Mesendoderm (in vitro differentiated cells): ENCODE data around the gene FRY.

Source experiments
- DNase-seq: peaks from one replicate; pipeline ENCODE4 v3.0.0; 2013
- H2AK5ac ChIP-seq: 2 replicates; pipeline ENCODE4 v1.6.1; 2013; ENCODE audit warnings: low read length, inconsistent platforms
- H2BK120ac ChIP-seq: 2 replicates; pipeline ENCODE4 v1.6.1; 2013; ENCODE audit warnings: low read depth, mild to moderate bottlenecking, low read length, moderate library complexity, mixed read lengths
- H2BK15ac ChIP-seq: replicated peaks from 2 replicates; pipeline ENCODE4 v1.6.1; 2013; ENCODE audit warnings: low read depth, mild to moderate bottlenecking, moderate library complexity
- H2BK5ac ChIP-seq: 2 replicates; pipeline ENCODE4 v1.6.1; 2013; ENCODE audit warnings: low read length, inconsistent platforms
- H3K18ac ChIP-seq: 2 replicates; pipeline ENCODE4 v1.6.1; 2013; ENCODE audit warnings: mild to moderate bottlenecking, low read length, mixed read lengths
- H3K23ac ChIP-seq: one replicate; pipeline ENCODE4 v1.6.1; 2013; ENCODE audit warnings: low read length
- H3K27ac ChIP-seq: 2 replicates; pipeline ENCODE4 v1.5.1; 2013; ENCODE audit warnings: low read depth, mild to moderate bottlenecking, inconsistent platforms, low read length, moderate library complexity
- H3K27me3 ChIP-seq: 2 replicates; pipeline ENCODE4 v1.6.1; 2013; ENCODE audit warnings: low read length, control low read depth, mild to moderate bottlenecking, inconsistent platforms; ENCODE audit not compliant: insufficient read depth, poor library complexity
- H3K36me3 ChIP-seq: 2 replicates; pipeline ENCODE4 v1.6.1; 2013; ENCODE audit warnings: low read length, inconsistent platforms; ENCODE audit not compliant: control insufficient read depth, insufficient read depth
- H3K4ac ChIP-seq: one replicate; pipeline ENCODE4 v1.6.1; 2013; ENCODE audit warnings: low read depth, mild to moderate bottlenecking, low read length, moderate library complexity
- H3K4me1 ChIP-seq: 2 replicates; pipeline ENCODE4 v1.6.1; 2013; ENCODE audit warnings: low read depth, low read length, inconsistent platforms; ENCODE audit not compliant: control insufficient read depth
- H3K4me2 ChIP-seq: 2 replicates; pipeline ENCODE4 v1.6.1; 2013; ENCODE audit warnings: low read length
- H3K4me3 ChIP-seq: 2 replicates; pipeline ENCODE4 v1.5.1; 2013; ENCODE audit warnings: mild to moderate bottlenecking, low read length
- H3K56ac ChIP-seq: one replicate; pipeline ENCODE4 v1.6.1; 2013; ENCODE audit warnings: low read length
- H3K79me1 ChIP-seq: 2 replicates; pipeline ENCODE4 v1.6.1; 2013; ENCODE audit warnings: low read length, inconsistent platforms
- H3K79me2 ChIP-seq: 2 replicates; pipeline ENCODE4 v1.6.1; 2013; ENCODE audit warnings: mild to moderate bottlenecking, low read length; ENCODE audit not compliant: control insufficient read depth, insufficient read depth
- H3K9ac ChIP-seq: 2 replicates; pipeline ENCODE4 v1.6.1; 2013; ENCODE audit warnings: low read length, inconsistent platforms
- H4K5ac ChIP-seq: one replicate; pipeline ENCODE4 v1.6.1; 2013; ENCODE audit warnings: low read length
- H4K8ac ChIP-seq: one replicate; pipeline ENCODE4 v1.6.1; 2013; ENCODE audit warnings: low read depth, mild to moderate bottlenecking, control low read depth, low read length, moderate library complexity
- WGBS: extraction: QIAGEN DNeasy Blood & Tissue Kit; methylation state at CpG from one replicate; pipeline ENCODE4 v1.1.7; 2013; ENCODE audit warnings: low lambda C conversion rate, missing lambda C conversion rate; ENCODE audit not compliant: insufficient coverage; ENCODE audit errors: extremely low coverage; 5-methylcytosine and 5-hydroxymethylcytosine counted together

The FRY gene

GRCh38 chr13:32037471-32037870 lies 5.9 kb downstream of the FRY start:
- no CpG with 5 or more reads among the region's 2 CpGs for WGBS

GRCh38 chr13:32038343-32038742 lies 6.8 kb downstream of the FRY start:
- no peak overlapping the region for H2BK5ac ChIP-seq
- H2BK120ac ChIP-seq: no peak overlapping the region
- no peak for DNase-seq
- H3K79me2 ChIP-seq: no peaks in the 10 kb centered on the region
- H3K9ac ChIP-seq: no peak overlapping the region
- H4K8ac ChIP-seq: no peak overlapping the region
- H3K27me3 ChIP-seq: no peaks in the 10 kb centered on the region
- H4K5ac ChIP-seq: no peak overlapping the region
- H3K36me3 ChIP-seq: no peaks in the 10 kb centered on the region
- no peak overlapping the region for H2AK5ac ChIP-seq
- no peak overlapping the region for H3K18ac ChIP-seq
- no peak overlapping the region for H3K27ac ChIP-seq
- H3K23ac ChIP-seq: no peak overlapping the region
- H3K56ac ChIP-seq: no peak overlapping the region
- H3K4me1 ChIP-seq: no peaks in the 10 kb centered on the region
- no peak overlapping the region for H3K4ac ChIP-seq
- H3K4me3 ChIP-seq: no peak overlapping the region
- no peak overlapping the region for H2BK15ac ChIP-seq
- no CpG with 5 or more reads among the region's 5 CpGs for WGBS
- H3K79me1 ChIP-seq: no peaks in the 10 kb centered on the region
- H3K4me2 ChIP-seq: no peak overlapping the region

More at GRCh38 chr13:32037471-32037870, 5.9 kb downstream of the FRY start:
- Histone ChIP-seq H3K23ac (no peak overlapping the region), H2BK15ac (no peak overlapping the region), H3K27ac (no peak overlapping the region), H4K5ac (no peak overlapping the region), H3K79me1 (no peaks in the 10 kb centered on the region), H3K4me3 (no peak overlapping the region), H2BK5ac (no peak overlapping the region), H2AK5ac (no peak overlapping the region), H3K9ac (no peak overlapping the region), H4K8ac (no peak overlapping the region), H3K18ac (no peak overlapping the region), H3K27me3 (no peaks in the 10 kb centered on the region), H3K4me1 (no peaks in the 10 kb centered on the region), H3K79me2 (no peaks in the 10 kb centered on the region), H3K4me2 (no peak overlapping the region), H2BK120ac (no peak overlapping the region), H3K56ac (no peak overlapping the region), H3K4ac (no peak overlapping the region), H3K36me3 (no peaks in the 10 kb centered on the region)
- DNase-seq: no peak

DNA sequence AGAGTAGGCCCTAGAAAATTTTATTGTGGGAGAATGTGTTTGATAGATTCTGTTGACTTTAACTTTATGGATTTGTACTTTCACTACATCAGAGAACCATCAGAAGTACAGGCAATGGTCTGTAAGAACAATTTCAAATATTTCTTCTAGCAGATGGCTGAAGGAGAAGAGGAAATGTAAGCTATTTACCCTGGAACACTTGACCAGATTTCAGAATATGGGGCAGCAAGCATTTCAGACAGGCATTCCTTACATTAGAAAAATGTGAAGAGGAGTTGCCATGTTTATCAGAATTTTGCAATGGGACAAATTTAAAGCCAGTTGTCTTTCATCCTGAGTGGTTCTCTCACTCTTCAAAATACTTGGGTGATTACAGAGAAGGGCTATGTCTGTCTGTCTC lies 7.5 kb downstream of the FRY start:
- H3K79me1 ChIP-seq: no peaks in the 10 kb centered on the region
- H3K4me3 ChIP-seq: no peak overlapping the region
- DNase-seq: no peak
- H3K27me3 ChIP-seq: no peaks in the 10 kb centered on the region
- H2BK120ac ChIP-seq: no peak overlapping the region
- H4K5ac ChIP-seq: no peak overlapping the region
- no peaks in the 10 kb centered on the region for H3K4me1 ChIP-seq
- no peak overlapping the region for H3K9ac ChIP-seq
- H3K79me2 ChIP-seq: no peaks in the 10 kb centered on the region
- H3K18ac ChIP-seq: no peak overlapping the region
- no peak overlapping the region for H3K4ac ChIP-seq
- no peak overlapping the region for H2BK5ac ChIP-seq
- no peak overlapping the region for H3K23ac ChIP-seq
- no peaks in the 10 kb centered on the region for H3K36me3 ChIP-seq
- no peak overlapping the region for H3K4me2 ChIP-seq
- no peak overlapping the region for H2BK15ac ChIP-seq
- H3K27ac ChIP-seq: no peak overlapping the region
- H2AK5ac ChIP-seq: no peak overlapping the region
- H3K56ac ChIP-seq: no peak overlapping the region
- H4K8ac ChIP-seq: no peak overlapping the region

DNA sequence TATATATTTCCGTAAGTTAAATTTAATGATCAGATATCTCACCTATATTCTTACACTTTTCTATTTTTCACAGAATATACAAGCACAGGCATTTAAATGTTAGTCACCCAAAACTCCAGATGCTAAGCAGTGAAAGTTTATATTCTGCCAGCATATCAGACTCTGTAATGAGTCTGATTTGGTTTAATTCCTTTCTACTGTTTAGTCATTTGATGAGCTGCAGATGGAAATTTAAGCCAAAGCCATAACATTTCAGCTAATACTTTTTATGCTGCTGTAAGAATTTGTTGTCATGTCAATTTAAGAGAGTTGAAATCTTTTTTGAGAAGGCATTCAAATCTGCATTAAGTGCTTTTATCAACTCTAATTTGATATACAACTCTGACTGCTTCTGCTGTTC lies 8.0 kb downstream of the FRY start:
- no peaks in the 10 kb centered on the region for H3K79me2 ChIP-seq
- no peak overlapping the region for H3K27ac ChIP-seq
- H3K4ac ChIP-seq: no peak overlapping the region
- no peaks in the 10 kb centered on the region for H3K79me1 ChIP-seq
- H2BK120ac ChIP-seq: no peak overlapping the region
- no peak overlapping the region for H2AK5ac ChIP-seq
- no peaks in the 10 kb centered on the region for H3K36me3 ChIP-seq
- H4K8ac ChIP-seq: no peak overlapping the region
- H3K4me3 ChIP-seq: no peak overlapping the region
- H3K23ac ChIP-seq: no peak overlapping the region
- no peak overlapping the region for H2BK5ac ChIP-seq
- no peak overlapping the region for H3K4me2 ChIP-seq
- H3K18ac ChIP-seq: no peak overlapping the region
- no peaks in the 10 kb centered on the region for H3K27me3 ChIP-seq
- WGBS: no CpG with 5 or more reads among the region's 1 CpG
- H4K5ac ChIP-seq: no peak overlapping the region
- H3K9ac ChIP-seq: no peak overlapping the region
- H2BK15ac ChIP-seq: no peak overlapping the region
- no peak for DNase-seq
- H3K4me1 ChIP-seq: no peaks in the 10 kb centered on the region
- H3K56ac ChIP-seq: no peak overlapping the region

GRCh38 chr13:32040052-32040642 lies 8.6 kb downstream of the FRY start:
- DNase-seq: no peak
- Histone ChIP-seq H3K4ac (no peak overlapping the region), H4K5ac (no peak overlapping the region), H3K56ac (no peak overlapping the region), H2BK15ac (no peak overlapping the region), H3K4me3 (no peak overlapping the region), H2BK5ac (no peak overlapping the region), H2BK120ac (no peak overlapping the region), H3K79me1 (no peaks in the 10 kb centered on the region), H3K27ac (no peak overlapping the region), H3K23ac (no peak overlapping the region), H3K9ac (no peak overlapping the region), H3K27me3 (no peaks in the 10 kb centered on the region), H3K79me2 (no peaks in the 10 kb centered on the region), H3K18ac (no peak overlapping the region), H2AK5ac (no peak overlapping the region), H3K4me2 (no peak overlapping the region), H3K4me1 (no peaks in the 10 kb centered on the region), H3K36me3 (no peaks in the 10 kb centered on the region), H4K8ac (no peak overlapping the region)
- WGBS: no CpG with 5 or more reads among the region's 3 CpGs

- WGBS: no CpG with 5 or more reads among the region's 3 CpGs
- Histone ChIP-seq H2BK120ac (no peak overlapping the region), H3K27me3 (no peaks in the 10 kb centered on the region), H3K36me3 (no peaks in the 10 kb centered on the region), H3K79me1 (no peaks in the 10 kb centered on the region), H3K79me2 (no peaks in the 10 kb centered on the region), H2AK5ac (no peak overlapping the region), H3K4ac (no peak overlapping the region), H3K4me2 (no peak overlapping the region), H2BK15ac (no peak overlapping the region), H3K4me3 (no peak overlapping the region), H3K18ac (no peak overlapping the region), H4K8ac (no peak overlapping the region), H4K5ac (no peak overlapping the region), H3K23ac (no peak overlapping the region), H3K4me1 (no peaks in the 10 kb centered on the region), H3K9ac (no peak overlapping the region), H2BK5ac (no peak overlapping the region), H3K27ac (no peak overlapping the region), H3K56ac (no peak overlapping the region)
- DNase-seq: no peak
Measured at GRCh38 chr13:32040689-32041088, 9.1 kb downstream of the FRY start.
